Liver (tissue), 9 donors: ENCODE results near the gene MDGA2. TPM values are rescaled to one million over a fixed set of nuclear protein-coding genes. Genes with fewer than 3 reads are reported as not detected.

Experiments used
- DNase-seq: peaks from one replicate; pipeline ENCODE4 v3.0.0-alpha.2; 2017; ENCODE audit warnings: low spot score
- H3K27ac ChIP-seq, 2 donors: one replicate each; pipeline ENCODE4 v1.7.0; 2013; ENCODE audit warnings: inconsistent platforms in 2 of 2, low read length in 2 of 2, control low read depth in 1 of 2, low read depth in 1 of 2, mild to moderate bottlenecking in 1 of 2
- H3K27me3 ChIP-seq, 4 donors: one replicate each; pipeline versions ENCODE4 v1.6.1 to v1.7.0; 2013; ENCODE audit warnings: low read length in 3 of 4, inconsistent platforms in 1 of 4, mild to moderate bottlenecking in 1 of 4, moderate library complexity in 1 of 4; ENCODE audit not compliant: control insufficient read depth in 4 of 4, insufficient read depth in 4 of 4
- H3K36me3 ChIP-seq, 4 donors: one replicate each; pipeline versions ENCODE4 v1.6.1 to v1.7.0; 2013; ENCODE audit warnings: low read length in 3 of 4, mild to moderate bottlenecking in 3 of 4, low read depth in 1 of 4, moderate library complexity in 1 of 4; ENCODE audit not compliant: control insufficient read depth in 4 of 4, insufficient read depth in 3 of 4
- H3K4me1 ChIP-seq, 4 donors: one replicate each; pipeline versions ENCODE4 v1.6.1 to v1.7.0; 2013; ENCODE audit warnings: low read length in 3 of 4, mild to moderate bottlenecking in 3 of 4, moderate library complexity in 1 of 4; ENCODE audit not compliant: control insufficient read depth in 4 of 4, insufficient read depth in 4 of 4
- H3K4me3 ChIP-seq, 3 donors: one replicate each; pipeline versions ENCODE4 v1.6.1 to v1.7.0; 2013; ENCODE audit warnings: low read length in 3 of 3, control low read depth in 1 of 3, low read depth in 1 of 3, mild to moderate bottlenecking in 1 of 3
- H3K9ac ChIP-seq, 2 donors: one replicate each; pipeline ENCODE4 v1.7.0; 2013; ENCODE audit warnings: low read length in 2 of 2, mild to moderate bottlenecking in 2 of 2, moderate library complexity in 2 of 2, control low read depth in 1 of 2, low read depth in 1 of 2
- H3K9me3 ChIP-seq, 4 donors: one replicate each; pipeline versions ENCODE4 v1.6.1 to v1.7.0; 2013; ENCODE audit warnings: low read length in 3 of 4; ENCODE audit not compliant: control insufficient read depth in 4 of 4
- ATF3 ChIP-seq: IDR thresholded peaks from 2 replicates; pipeline ENCODE4 v1.6.1; 2016; ENCODE audit warnings: antibody characterized with exemption
- CTCF ChIP-seq: fragments of 150-350 bp; IDR thresholded peaks from 2 replicates; pipeline ENCODE4 v1.5.1; 2017; ENCODE audit warnings: improper control_type of control experiment, low read depth, low read length; ENCODE audit not compliant: missing input control
- EGR1 ChIP-seq, 2 donors: IDR thresholded peaks; 2 replicates each; pipeline ENCODE4 v1.6.1; 2016 to 2018; ENCODE audit warnings: antibody characterized with exemption in 2 of 2, low read depth in 2 of 2
- FOXA1 ChIP-seq: IDR thresholded peaks from 2 replicates; pipeline ENCODE4 v1.6.1; 2016; ENCODE audit warnings: antibody characterized with exemption
- FOXA2 ChIP-seq: IDR thresholded peaks from 2 replicates; pipeline ENCODE4 v1.6.1; 2016; ENCODE audit warnings: antibody characterized with exemption
- GABPA ChIP-seq, 2 donors: IDR thresholded peaks in 1 of 2; conservative IDR thresholded peaks in 1 of 2; 2 replicates each; pipeline ENCODE4 v1.6.1; 2016; ENCODE audit warnings: antibody characterized with exemption in 2 of 2, mild to moderate bottlenecking in 1 of 2, moderate library complexity in 1 of 2
- HNF4A ChIP-seq, 2 donors: conservative IDR thresholded peaks; 2 replicates each; pipeline ENCODE4 v1.6.1; 2016; ENCODE audit warnings: antibody characterized with exemption in 2 of 2, mild to moderate bottlenecking in 2 of 2
- HNF4G ChIP-seq: IDR thresholded peaks from 2 replicates; pipeline ENCODE4 v1.6.1; 2016; ENCODE audit warnings: antibody characterized with exemption
- JUND ChIP-seq, 2 donors: IDR thresholded peaks; 2 replicates each; pipeline ENCODE4 v1.6.1; 2016; ENCODE audit warnings: antibody characterized with exemption in 2 of 2
- NR2F2 ChIP-seq: IDR thresholded peaks from 2 replicates; pipeline ENCODE4 v1.6.1; 2016; ENCODE audit warnings: antibody characterized with exemption
- REST ChIP-seq: IDR thresholded peaks from 2 replicates; pipeline ENCODE4 v1.6.1; 2016; ENCODE audit warnings: antibody characterized with exemption, mild to moderate bottlenecking
- RXRA ChIP-seq, 2 donors: IDR thresholded peaks; 2 replicates each; pipeline ENCODE4 v1.6.1; 2017 to 2018; ENCODE audit warnings: antibody characterized with exemption in 2 of 2, mild to moderate bottlenecking in 1 of 2
- TAF1 ChIP-seq: conservative IDR thresholded peaks from 2 replicates; pipeline ENCODE4 v1.6.1; 2016; ENCODE audit warnings: antibody characterized with exemption, mild to moderate bottlenecking
- YY1 ChIP-seq: IDR thresholded peaks from 2 replicates; pipeline ENCODE4 v1.6.1; 2016; ENCODE audit warnings: antibody characterized with exemption, mild to moderate bottlenecking
- ZBTB33 ChIP-seq: IDR thresholded peaks from 2 replicates; pipeline ENCODE4 v1.6.1; 2016; ENCODE audit warnings: antibody characterized with exemption
- WGBS: extraction: QIAGEN DNeasy Blood & Tissue Kit; methylation state at CpG from one replicate; pipeline ENCODE4 v1.1.7; 2013; 5-methylcytosine and 5-hydroxymethylcytosine counted together
- polyA plus RNA-seq, 2 donors: library from polyadenylated mRNA; stranded (reverse) in 1 of 2; unstranded in 1 of 2; fragments of 200-250 nt in 1 of 2; fragments of >200 nt in 1 of 2; fragmentation: Nextera tagmentation in 1 of 2; extraction: Ambion mirVana in 1 of 2; gene quantifications; one replicate each; pipeline versions ENCODE4 v1.2.1 to v1.2.3, GENCODE V29; 2013 to 2015
- total RNA-seq, 2 donors: library from RNA; depleted of rRNA; stranded (reverse); fragments of >200 nt; gene quantifications; one replicate each; pipeline ENCODE4 v1.2.3, GENCODE V29; 2014
- donor health status: healthy.
- donor health status: healthy.
- donor health status: healthy.
- donor health status: healthy.
- donor health status: healthy.

The MDGA2 gene
- total and polyA plus RNA-seq, 4 donors, result 0.05 to 0.33 (median 0.19) TPM

GRCh38 chr14:47150267-47150666, 525.1 kb downstream of the MDGA2 start:
- no peak for DNase-seq
- WGBS, result 63% methylated on average over 3 of the region's 3 CpGs
- no peak for TF ChIP-seq ATF3
- TF ChIP-seq REST, result no peak
- TF ChIP-seq FOXA2, result no peak
- no peak for TF ChIP-seq ZBTB33
- no peak for TF ChIP-seq HNF4A (conservative IDR thresholded peaks at IDR 0.05)
- TF ChIP-seq FOXA1, result no peak
- no peak for TF ChIP-seq JUND (IDR thresholded peaks at IDR 0.05)
- no peak for TF ChIP-seq RXRA (IDR thresholded peaks at IDR 0.05)
- H3K4me1 ChIP-seq, result no peaks in the 10 kb centered on the region
- no peak overlapping the region for H3K4me3 ChIP-seq
- no peak overlapping the region for H3K9ac ChIP-seq
- H3K27me3 ChIP-seq, result no peaks in the 10 kb centered on the region
- no peaks in the 10 kb centered on the region for H3K36me3 ChIP-seq
- no peaks in the 10 kb centered on the region for H3K9me3 ChIP-seq
- no peak overlapping the region for H3K27ac ChIP-seq

GRCh38 chr14:47149326-47149725, 526.1 kb downstream of the MDGA2 start:
- Histone ChIP-seq H3K4me1 (no peaks in the 10 kb centered on the region), H3K4me3 (no peak overlapping the region), H3K27me3 (no peaks in the 10 kb centered on the region), H3K9ac (no peak overlapping the region), H3K36me3 (no peaks in the 10 kb centered on the region), H3K27ac (no peak overlapping the region), H3K9me3 (no peaks in the 10 kb centered on the region)
- WGBS, result 90% methylated on average over 2 of the region's 2 CpGs
- no peak for DNase-seq
- TF ChIP-seq TAF1 (no peak), HNF4A (conservative IDR thresholded peaks at IDR 0.05) (no peak), CTCF (no peak), NR2F2 (no peak), REST (no peak), YY1 (no peak), RXRA (IDR thresholded peaks at IDR 0.05) (no peak), GABPA (IDR thresholded peaks at IDR 0.05 in 1 of 2, conservative IDR thresholded peaks at IDR 0.05 in 1 of 2) (no peak), HNF4G (no peak), FOXA1 (no peak), EGR1 (IDR thresholded peaks at IDR 0.05; ENCODE audit: low read depth in 2 of 2) (no peak)
